BLaER1 treated with 17β-estradiol and CSF1 and Interleukin-3, amounts not matched to agents 10 nM and 100 nM (cell line): ENCODE measurements around the gene STARD3.
A peak's percentile ranks its signal among the peaks of the same experiment; 100 is the strongest.

Experiments
- H3K27ac ChIP-seq, 11 experiments: shearing (Covaris generic); formaldehyde crosslinking; 2 replicates each; pipeline ENCODE4 v1.8.1; 2022
- H3K27me3 ChIP-seq, 11 experiments: shearing (Covaris generic); formaldehyde crosslinking; 2 replicates each; pipeline ENCODE4 v1.8.1; 2022
- H3K36me3 ChIP-seq, 11 experiments: shearing (Covaris generic); formaldehyde crosslinking; 2 replicates each; pipeline ENCODE4 v1.8.1; 2022
- H3K4me1 ChIP-seq, 10 experiments: shearing (Covaris generic); formaldehyde crosslinking; 2 replicates each; pipeline ENCODE4 v1.8.1; 2022
- H3K4me2 ChIP-seq, 11 experiments: shearing (Covaris generic); formaldehyde crosslinking; 2 replicates each; pipeline ENCODE4 v1.8.1; 2022
- H3K4me3 ChIP-seq, 10 experiments: shearing (Covaris generic); formaldehyde crosslinking; 2 replicates each; pipeline ENCODE4 v1.8.1; 2022
- H3K9ac ChIP-seq, 11 experiments: shearing (Covaris generic); formaldehyde crosslinking; 2 replicates each; pipeline ENCODE4 v1.8.1; 2022
- H3K9me3 ChIP-seq, 11 experiments: shearing (Covaris generic); formaldehyde crosslinking; replicated peaks in 1 of 11; 2 replicates each; pipeline ENCODE4 v1.8.1; 2022
- H4K20me1 ChIP-seq, 11 experiments: shearing (Covaris generic); formaldehyde crosslinking; 2 replicates each; pipeline ENCODE4 v1.8.1; 2022
- Cebpa-rat ChIP-seq, 11 experiments: shearing (Covaris generic); IDR thresholded peaks; 2 replicates each; pipeline ENCODE4 v1.8.1; 2022

The STARD3 gene

GRCh38 chr17:39652587-39653315 is 15.8 kb downstream of the STARD3 start:
- Histone ChIP-seq H3K4me1 (peaks cover 25 to 53% (median 42%) of the 10 kb centered on the region in 10 experiments), H3K36me3 (peaks cover 0 to 60% (median 40%) of the 10 kb centered on the region in 11 experiments; a peak in 17 of 22 replicates), H3K27ac (no peak overlapping the region), H4K20me1 (peaks cover 79 to 98% (median 92%) of the 10 kb centered on the region in 11 experiments), H3K9me3 (no peaks in the 10 kb centered on the region), H3K4me3 (no peak overlapping the region), H3K9ac (peak overlapping the region in 3 of 11 experiments; percentile 5 to 41 (median 15); a peak in 2 of 22 replicates), H3K4me2 (peak overlapping the region in 4 of 11 experiments; percentile 27 to 62 (median 32); a peak in 3 of 22 replicates), H3K27me3 (no peaks in the 10 kb centered on the region)
- TF ChIP-seq Cebpa-rat (IDR thresholded peaks at IDR 0.05): no peak

GRCh38 chr17:39653316-39653661 is 16.3 kb downstream of the STARD3 start:
- Histone ChIP-seq H3K4me1 (peaks cover 30 to 58% (median 47%) of the 10 kb centered on the region in 10 experiments), H3K9ac (0 out of 22 replicates have a peak overlapping the region, but pooled peaks of 1 of the 11 experiments have one; percentile 15), H3K36me3 (peaks cover 0 to 65% (median 46%) of the 10 kb centered on the region in 11 experiments; a peak in 17 of 22 replicates), H3K27me3 (no peaks in the 10 kb centered on the region), H4K20me1 (peaks cover 82 to 99% (median 92%) of the 10 kb centered on the region in 11 experiments), H3K27ac (no peak overlapping the region), H3K9me3 (no peaks in the 10 kb centered on the region), H3K4me2 (no peak overlapping the region; a peak in 1 of 22 replicates), H3K4me3 (no peak overlapping the region)
- TF ChIP-seq Cebpa-rat (IDR thresholded peaks at IDR 0.05): no peak

DNA sequence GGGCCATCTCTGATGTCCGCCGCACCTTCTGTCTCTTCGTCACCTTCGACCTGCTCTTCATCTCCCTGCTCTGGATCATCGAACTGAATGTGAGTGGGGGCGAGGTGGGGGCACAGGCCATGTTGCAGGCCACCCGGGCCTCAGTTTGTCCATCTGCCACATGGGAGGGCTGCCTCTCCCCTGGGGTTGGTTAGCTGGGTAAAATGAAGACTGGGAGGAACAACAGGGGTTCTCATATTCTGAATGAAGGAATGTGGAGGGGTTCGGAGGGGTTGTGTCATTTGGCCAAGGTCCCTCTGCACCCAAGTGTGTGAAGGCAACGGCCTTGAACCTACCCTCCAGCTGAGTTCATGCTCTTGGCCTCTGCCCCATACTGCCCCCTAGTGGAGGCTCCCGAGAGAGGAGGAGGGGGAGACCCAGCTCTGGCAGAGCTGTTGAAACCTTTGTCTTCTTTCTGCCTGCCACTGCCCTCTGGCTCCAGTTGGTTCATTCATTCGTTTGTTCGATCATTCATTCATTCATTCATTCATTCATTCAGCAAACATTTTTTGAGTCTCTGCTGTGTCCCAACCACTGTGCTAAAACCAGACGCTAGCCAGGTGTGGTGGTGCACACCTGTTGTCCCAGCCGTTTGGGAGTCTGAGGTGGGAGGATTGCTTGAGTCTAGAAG is 16.9 kb downstream of the STARD3 start:
- peaks cover 35 to 63% (median 49%) of the 10 kb centered on the region in 10 experiments for H3K4me1 ChIP-seq
- TF ChIP-seq Cebpa-rat (IDR thresholded peaks at IDR 0.05): no peak
- no peaks in the 10 kb centered on the region for H3K9me3 ChIP-seq

DNA sequence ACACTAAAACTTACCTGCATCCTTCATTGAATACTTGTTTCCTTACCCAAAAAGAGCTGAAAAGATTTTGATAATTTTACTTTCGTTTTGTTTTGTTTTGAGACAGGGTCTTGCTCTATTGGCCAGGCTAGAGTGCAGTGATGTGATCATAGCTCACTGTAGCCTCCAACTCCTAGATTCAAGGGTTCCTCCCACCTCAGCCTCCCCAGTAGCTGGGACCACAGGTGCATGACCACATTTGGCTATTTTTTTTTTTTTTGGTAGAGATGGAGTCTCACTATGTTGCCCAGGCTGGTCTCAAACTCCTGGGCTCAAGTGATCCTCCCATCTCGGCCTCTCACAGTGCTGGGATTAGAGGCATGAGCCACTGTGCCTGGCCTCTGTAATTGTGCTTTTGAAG is 18.2 kb downstream of the STARD3 start:
- H3K27ac ChIP-seq: no peak overlapping the region
- H4K20me1 ChIP-seq: peaks cover 68 to 96% (median 84%) of the 10 kb centered on the region in 11 experiments
- H3K9me3 ChIP-seq: no peaks in the 10 kb centered on the region
- H3K36me3 ChIP-seq: peaks cover under 1 to 65% (median 37%) of the 10 kb centered on the region in 11 experiments; a peak in 20 of 22 replicates
- H3K9ac ChIP-seq: no peak overlapping the region
- H3K27me3 ChIP-seq: no peaks in the 10 kb centered on the region
- no peak for TF ChIP-seq Cebpa-rat (IDR thresholded peaks at IDR 0.05)
- no peak overlapping the region for H3K4me3 ChIP-seq
- H3K4me2 ChIP-seq: no peak overlapping the region
- peaks cover 48 to 67% (median 52%) of the 10 kb centered on the region in 10 experiments for H3K4me1 ChIP-seq

More for the DNA sequence above, 16.9 kb downstream of the STARD3 start:
- Histone ChIP-seq H3K27ac (no peak overlapping the region), H3K4me2 (no peak overlapping the region), H4K20me1 (peaks cover 81 to 98% (median 92%) of the 10 kb centered on the region in 11 experiments), H3K36me3 (peaks cover 0 to 67% (median 46%) of the 10 kb centered on the region in 11 experiments; a peak in 17 of 22 replicates), H3K4me3 (no peak overlapping the region), H3K27me3 (no peaks in the 10 kb centered on the region), H3K9ac (0 out of 22 replicates have a peak overlapping the region, but pooled peaks of 1 of the 11 experiments have one; percentile 15)

GRCh38 chr17:39658346-39658745 is 21.4 kb downstream of the STARD3 start:
- Histone ChIP-seq H3K9me3 (no peaks in the 10 kb centered on the region), H3K9ac (peak overlapping the region in 7 of 11 experiments; percentile 7 to 65 (median 25); a peak in 6 of 22 replicates), H3K27ac (peak overlapping the region in 2 of 11 experiments; percentile 29 to 83; a peak in 3 of 22 replicates), H3K4me2 (peak overlapping the region; percentile 69 to 99 (median 93)), H3K4me3 (no peak overlapping the region), H4K20me1 (peaks cover 36 to 93% (median 65%) of the 10 kb centered on the region in 11 experiments), H3K27me3 (no peaks in the 10 kb centered on the region), H3K36me3 (peaks cover 21 to 87% (median 63%) of the 10 kb centered on the region in 11 experiments), H3K4me1 (peaks cover 49 to 70% (median 59%) of the 10 kb centered on the region in 10 experiments)
- no peak for TF ChIP-seq Cebpa-rat (IDR thresholded peaks at IDR 0.05)

DNA sequence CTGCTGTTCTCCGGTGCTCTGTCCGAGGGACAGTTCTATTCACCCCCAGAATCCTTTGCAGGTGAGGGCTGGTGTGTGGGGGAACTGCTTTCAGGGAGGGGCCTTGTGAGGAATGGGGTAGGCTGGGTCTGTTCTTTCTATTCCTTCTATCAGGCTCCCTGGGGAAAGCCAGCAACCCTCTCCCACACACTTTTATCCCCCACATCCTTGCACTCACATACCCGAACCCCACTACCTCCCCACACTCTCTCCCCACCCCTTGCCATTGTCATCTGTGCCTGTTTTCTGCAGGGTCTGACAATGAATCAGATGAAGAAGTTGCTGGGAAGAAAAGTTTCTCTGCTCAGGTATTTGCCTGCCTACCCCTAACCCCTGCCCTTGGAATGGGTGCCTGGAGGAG is 21.8 kb downstream of the STARD3 start:
- Histone ChIP-seq H4K20me1 (peaks cover 31 to 91% (median 62%) of the 10 kb centered on the region in 11 experiments; a peak in 21 of 22 replicates), H3K27ac (peak overlapping the region in 8 of 11 experiments; percentile 29 to 83 (median 75); a peak in 11 of 22 replicates), H3K27me3 (no peaks in the 10 kb centered on the region), H3K36me3 (peaks cover 21 to 84% (median 59%) of the 10 kb centered on the region in 11 experiments), H3K9me3 (no peaks in the 10 kb centered on the region), H3K4me2 (peak overlapping the region; percentile 69 to 99 (median 93)), H3K9ac (peak overlapping the region in 9 of 11 experiments; percentile 7 to 70 (median 45); a peak in 10 of 22 replicates), H3K4me3 (no peak overlapping the region), H3K4me1 (peaks cover 49 to 73% (median 62%) of the 10 kb centered on the region in 10 experiments)
- TF ChIP-seq Cebpa-rat (IDR thresholded peaks at IDR 0.05): no peak

DNA sequence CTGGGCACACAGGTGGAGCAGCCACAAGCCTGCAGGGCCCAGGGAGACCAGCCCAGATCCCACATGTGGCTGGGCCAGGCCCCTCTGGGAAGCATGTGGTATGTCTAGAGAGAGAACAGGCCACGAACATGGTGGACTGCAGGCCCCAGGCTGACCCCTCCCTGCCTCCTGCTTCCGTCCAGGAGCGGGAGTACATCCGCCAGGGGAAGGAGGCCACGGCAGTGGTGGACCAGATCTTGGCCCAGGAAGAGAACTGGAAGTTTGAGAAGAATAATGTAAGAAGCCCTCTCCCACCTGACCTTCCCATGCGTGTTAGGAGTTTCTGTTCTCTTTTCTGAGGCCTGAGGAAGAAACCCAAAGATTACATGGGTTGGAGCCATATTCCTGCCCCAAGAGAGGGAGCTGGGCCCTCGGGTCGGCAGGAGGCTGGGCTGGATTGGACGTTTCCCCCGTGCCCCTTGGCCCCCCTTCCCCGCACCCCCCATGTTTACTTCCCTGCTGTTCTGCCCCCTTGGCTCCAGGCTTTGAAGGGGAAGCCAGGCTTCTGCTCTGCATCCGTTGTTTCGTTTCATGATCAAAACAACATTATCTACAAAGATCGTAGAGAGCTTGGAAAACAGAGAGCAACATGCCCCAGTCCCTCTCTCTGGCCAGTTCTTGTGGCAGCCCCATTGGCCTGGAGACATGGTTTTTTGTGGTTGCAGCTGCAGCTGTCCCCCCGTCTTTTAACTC is 22.5 kb downstream of the STARD3 start:
- H3K27me3 ChIP-seq: no peaks in the 10 kb centered on the region
- peak overlapping the region; percentile 9 to 74 (median 65); a peak in 19 of 22 replicates for H3K9ac ChIP-seq
- H3K9me3 ChIP-seq: no peaks in the 10 kb centered on the region
- peaks cover 49 to 80% (median 68%) of the 10 kb centered on the region in 10 experiments for H3K4me1 ChIP-seq
- H3K36me3 ChIP-seq: peaks cover 21 to 83% (median 52%) of the 10 kb centered on the region in 11 experiments
- peaks cover 25 to 91% (median 62%) of the 10 kb centered on the region in 11 experiments; a peak in 21 of 22 replicates for H4K20me1 ChIP-seq
- peak overlapping the region; percentile 30 to 83 (median 74); a peak in 20 of 22 replicates for H3K27ac ChIP-seq
- no peak for TF ChIP-seq Cebpa-rat (IDR thresholded peaks at IDR 0.05)
- H3K4me2 ChIP-seq: peak overlapping the region; percentile 69 to 99 (median 93)
- H3K4me3 ChIP-seq: peak overlapping the region in 7 of 10 experiments; percentile 22 to 57 (median 44); a peak in 13 of 20 replicates

DNA sequence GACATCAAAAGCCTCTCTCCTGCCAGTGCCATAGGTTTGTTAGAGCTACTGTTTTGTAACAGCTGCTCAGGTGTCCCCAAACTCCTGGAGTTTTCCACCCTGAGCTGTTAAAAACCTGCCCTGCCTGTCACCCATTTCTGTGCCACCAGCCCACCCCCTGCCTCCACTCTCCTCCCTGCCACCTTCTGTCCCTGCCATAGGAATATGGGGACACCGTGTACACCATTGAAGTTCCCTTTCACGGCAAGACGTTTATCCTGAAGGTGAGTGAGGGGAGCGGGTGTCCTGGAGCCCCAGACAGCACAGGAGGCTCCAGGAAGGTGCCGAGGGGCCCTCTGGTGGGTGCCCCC is 23.0 kb downstream of the STARD3 start:
- H3K36me3 ChIP-seq: peaks cover 21 to 77% (median 49%) of the 10 kb centered on the region in 11 experiments
- peak overlapping the region in 6 of 10 experiments; percentile 24 to 57 (median 45); a peak in 11 of 20 replicates for H3K4me3 ChIP-seq
- peaks cover 49 to 80% (median 74%) of the 10 kb centered on the region in 10 experiments for H3K4me1 ChIP-seq
- H3K27me3 ChIP-seq: peaks cover 0 to under 1% (median 0%) of the 10 kb centered on the region in 11 experiments; a peak in 1 of 22 replicates
- H3K9me3 ChIP-seq: no peaks in the 10 kb centered on the region
- peak overlapping the region; percentile 69 to 99 (median 93) for H3K4me2 ChIP-seq
- H3K27ac ChIP-seq: peak overlapping the region; percentile 30 to 83 (median 74); a peak in 20 of 22 replicates
- no peak for TF ChIP-seq Cebpa-rat (IDR thresholded peaks at IDR 0.05)
- peaks cover 19 to 91% (median 62%) of the 10 kb centered on the region in 11 experiments; a peak in 19 of 22 replicates for H4K20me1 ChIP-seq
- peak overlapping the region; percentile 9 to 74 (median 65); a peak in 19 of 22 replicates for H3K9ac ChIP-seq
